GM12878 (cell line): Measurements from ENCODE around the gene GNB5. TPM values are rescaled to one million over a fixed set of nuclear protein-coding genes. Genes with fewer than 3 reads are reported as not detected.

ENCODE experiments used
- ATAC-seq: fragments of 200-7000 bp; cut with Tn5 transposase; 3 replicates; pipeline ENCODE4 v1.9.1; 2020; ENCODE audit warnings: mild to moderate bottlenecking, moderate library complexity
- BruUV-seq: library from RNA; stranded (reverse); fragments of 400-500 nt; replicated peaks from 2 replicates; lab custom pipeline; 2021; lab: Mats Ljungman, UMichigan
- CTCF ChIA-PET: fragments of 300-600 bp; sonication (Branson Sonifier 250); formaldehyde crosslinking; extraction: SDS; loops from one replicate; lab custom pipeline; 2021; ENCODE audit warnings: inconsistent platforms; lab: Yijun Ruan, JAX
- POLR2A ChIA-PET: fragments of 350-600 bp; formaldehyde crosslinking; extraction: SDS; loops from one replicate; lab custom pipeline; 2021; ENCODE audit warnings: inconsistent platforms; lab: Charles Lee
- RAD21 ChIA-PET: fragments of 300-600 bp; sonication (Branson Sonifier 250); formaldehyde crosslinking; loops from one replicate; lab custom pipeline; 2023; ENCODE audit warnings: antibody characterized with exemption; ENCODE audit not compliant: unreplicated experiment; lab: Charles Lee
- SMC1A ChIA-PET: fragments of 300-600 bp; sonication (Branson Sonifier 250); formaldehyde crosslinking; loops from one replicate; lab custom pipeline; 2023; ENCODE audit not compliant: unreplicated experiment, uncharacterized antibody; lab: Charles Lee
- DNase-seq: peaks from one replicate; pipeline ENCODE4 v3.0.0-alpha.2; 2011; ENCODE audit warnings: low read depth, low spot score
- FAIRE-seq: peaks from 3 replicates; lab custom pipeline; 2011; peaks lifted over from hg19 to GRCh38; lab: Jason Lieb, UNC
- H2AFZ ChIP-seq: 2 replicates; pipeline ENCODE4 v1.6.0; 2011; ENCODE audit warnings: low read depth, low read length, control low read depth; ENCODE audit not compliant: control insufficient read depth
- H3K27ac ChIP-seq: 2 replicates; pipeline ENCODE4 v1.5.1; 2011; ENCODE audit warnings: control low read depth; ENCODE audit not compliant: control insufficient read depth, insufficient read depth
- H3K27me3 ChIP-seq, 2 experiments: replicated peaks in 1 of 2; 2 replicates each; pipeline versions ENCODE4 v1.6.0 to v1.6.1; 2011; ENCODE audit warnings: low read length in 1 of 2; ENCODE audit not compliant: control insufficient read depth in 2 of 2, insufficient read depth in 2 of 2
- H3K36me3 ChIP-seq, 2 experiments: 2 replicates each; pipeline ENCODE4 v1.5.1; 2011; ENCODE audit warnings: low read length in 1 of 2; ENCODE audit not compliant: control insufficient read depth in 2 of 2, insufficient read depth in 2 of 2
- H3K4me1 ChIP-seq: 2 replicates; pipeline ENCODE4 v1.6.1; 2011; ENCODE audit warnings: mild to moderate bottlenecking, low read length, moderate library complexity, mixed read lengths; ENCODE audit not compliant: control insufficient read depth, insufficient read depth
- H3K4me2 ChIP-seq: 2 replicates; pipeline ENCODE4 v1.6.0; 2011; ENCODE audit warnings: control low read depth; ENCODE audit not compliant: control insufficient read depth, insufficient read depth
- H3K4me3 ChIP-seq: fragments of 200-600 bp; sonication (generic); 2 replicates; pipeline ENCODE4 v1.5.1; 2016
- H3K79me2 ChIP-seq: 2 replicates; pipeline ENCODE4 v1.6.0; 2011; ENCODE audit warnings: low read length; ENCODE audit not compliant: control insufficient read depth, insufficient read depth
- H3K9ac ChIP-seq: 2 replicates; pipeline ENCODE4 v1.8.0; 2011; ENCODE audit warnings: low read length, control low read depth, mixed read lengths; ENCODE audit not compliant: control insufficient read depth, insufficient read depth
- H3K9me3 ChIP-seq: replicated peaks from 3 replicates; pipeline ENCODE4 v1.5.1; 2011; ENCODE audit warnings: mild to moderate bottlenecking, low read length; ENCODE audit not compliant: control insufficient read depth, insufficient read depth
- H4K20me1 ChIP-seq: 2 replicates; pipeline ENCODE4 v1.6.0; 2011; ENCODE audit not compliant: control insufficient read depth, insufficient read depth
- ATF2 ChIP-seq: IDR thresholded peaks from 2 replicates; pipeline ENCODE4 v1.6.1; 2012; ENCODE audit warnings: low read length, inconsistent platforms
- BHLHE40 ChIP-seq, 2 experiments: fragments of 450-650 bp in 1 of 2; IDR thresholded peaks; 2 replicates each; pipeline ENCODE4 v1.6.1; 2011 to 2017; ENCODE audit warnings: low read depth in 2 of 2, borderline replicate concordance in 1 of 2, improper control_type of control experiment in 1 of 2, low read length in 1 of 2, mild to moderate bottlenecking in 1 of 2
- CEBPB ChIP-seq, 2 experiments: fragments of 150-350 bp in 1 of 2; IDR thresholded peaks; 2 replicates each; pipeline ENCODE4 v1.6.1; 2012 to 2014; ENCODE audit warnings: low read depth in 2 of 2, low read length in 2 of 2, borderline replicate concordance in 1 of 2, inconsistent platforms in 1 of 2
- E2F4 ChIP-seq: IDR thresholded peaks from 2 replicates; pipeline ENCODE4 v1.6.1; 2012; ENCODE audit warnings: low read depth, low read length, improper control_type of control experiment
- HCFC1 ChIP-seq: fragments of 150-350 bp; IDR thresholded peaks from 2 replicates; pipeline ENCODE4 v1.6.1; 2014; ENCODE audit warnings: low read length
- RAD21 ChIP-seq: IDR thresholded peaks from 2 replicates; pipeline ENCODE4 v1.6.1; 2011; ENCODE audit warnings: mild to moderate bottlenecking, low read depth, low read length, moderate library complexity; ENCODE audit not compliant: insufficient read depth
- SREBF1 ChIP-seq: IDR thresholded peaks from 2 replicates; pipeline ENCODE4 v1.6.1; 2012; ENCODE audit warnings: mild to moderate bottlenecking, low read length
- ZNF592 ChIP-seq: fragments of 450-650 bp; IDR thresholded peaks from 2 replicates; pipeline ENCODE4 v1.6.1; 2017; ENCODE audit warnings: mild to moderate bottlenecking, moderate library complexity
- WGBS: methylation state at CpG from one replicate; pipeline ENCODE4 v1.1.6; 2016; ENCODE audit warnings: low lambda C conversion rate; ENCODE audit not compliant: insufficient replicate concordance, insufficient coverage; ENCODE audit errors: missing lambda C conversion rate; 5-methylcytosine and 5-hydroxymethylcytosine counted together
- in situ Hi-C: fragments of 300-500 bp; cut with MboI; formaldehyde crosslinking; loops from 9 replicates; pipeline ENCODE4 v1.14.3; 2018; ENCODE audit warnings: mixed read lengths
- intact Hi-C: fragments of 100-400 bp; cut with micrococcal nuclease; formaldehyde crosslinking; loops from one replicate; pipeline ENCODE4 v1.14.2; 2022; ENCODE audit not compliant: unreplicated experiment
- polyA plus RNA-seq, 11 experiments: library from polyadenylated mRNA; depleted of rRNA in 4 of 11; unstranded in 6 of 11; stranded (reverse) in 5 of 11; fragments of >200 nt; fragmentation: Nextera tagmentation in 4 of 11; fragmentation: Illumina TruSeq in 1 of 11; extraction: Ambion mirVana in 4 of 11; extraction: Trizol in 1 of 11; gene quantifications; 1 replicate in 1 of 11; 2 replicates in 10 of 11; pipeline versions ENCODE4 v1.2.1 to v1.2.3, GENCODE V29; 2011 to 2016; ENCODE audit warnings: inconsistent platforms in 2 of 11, missing spikeins in 2 of 11, low read depth in 1 of 11
- total RNA-seq, 4 experiments: library from RNA; depleted of rRNA in 3 of 4; stranded (reverse); fragments of >200 nt in 3 of 4; fragmentation: Illumina TruSeq in 1 of 4; extraction: Trizol in 1 of 4; gene quantifications; 2 replicates each; pipeline versions ENCODE4 v1.2.1 to v1.2.3, GENCODE V29; 2013 to 2021

GNB5 gene
- total and polyA plus RNA-seq, 10 of the 15 experiments (the other 5 are each of a cell fraction or from before 2014, with no cell fraction given): 2.4 to 25.9 (median 15.2) TPM

GRCh38 chr15:52098323-52098722 is 92.9 kb downstream of the GNB5 start:
- peak; percentile 13; the same call in 1 of the 2 replicates for TF ChIP-seq RAD21
- TF ChIP-seq BHLHE40 (IDR thresholded peaks at IDR 0.05; ENCODE audit: borderline replicate concordance in 1 of 2, low read depth in 2 of 2, low read length in 1 of 2): no peak
- TF ChIP-seq CEBPB (IDR thresholded peaks at IDR 0.05; ENCODE audit: borderline replicate concordance in 1 of 2, low read depth in 2 of 2, low read length in 2 of 2): peak in 1 of 2 experiments; percentile 88; a peak in 2 of 4 replicates
- TF ChIP-seq, all 136 proteins: peak for 2
- no peaks in the 10 kb centered on the region for H3K9me3 ChIP-seq
- in situ Hi-C loops (no loop called here), intact Hi-C loops (no loop called here)
- BruUV-seq: no TSS peak
- peaks cover 3% of the 10 kb centered on the region for H3K4me1 ChIP-seq
- SMC1A ChIA-PET: interaction anchor here (1.0 to 12.5 kb wide), 7 partner anchors 14 to 118 kb away, joined by 3 to 272 read pairs (median 24); partner anchors contain the start of gene BCL2L10
- no peaks in the 10 kb centered on the region for H3K36me3 ChIP-seq
- H2AFZ ChIP-seq: no peak overlapping the region
- no peaks in the 10 kb centered on the region for H4K20me1 ChIP-seq
- DNase-seq: no peak
- POLR2A ChIA-PET: interaction anchor here (0.5 to 8.1 kb wide), 7 partner anchors 11 to 1673 kb away, joined by 3 to 151 read pairs (median 4); no protein-coding TSS in a partner anchor
- H3K27ac ChIP-seq: no peak overlapping the region
- RAD21 ChIA-PET: interaction anchor here (1.0 to 8.6 kb wide), 11 partner anchors 8 to 162 kb away, joined by 3 to 170 read pairs (median 4); partner anchors contain the start of gene BCL2L10
- H3K4me3 ChIP-seq: peak overlapping the region; percentile 38; the same call in 1 of the 2 replicates
- 92% methylated on average over 2 of the region's 2 CpGs for WGBS
- no peak for FAIRE-seq
- peak overlapping the region; percentile 30; the same call in 1 of the 2 replicates for H3K4me2 ChIP-seq
- peaks cover 18% of the 10 kb centered on the region for H3K79me2 ChIP-seq
- CTCF ChIA-PET: interaction anchor here (0.9 to 17.4 kb wide), 7 partner anchors 10 to 110 kb away, joined by 3 to 251 read pairs (median 4); no protein-coding TSS in a partner anchor
- ATAC-seq: no peak
- H3K9ac ChIP-seq: no peak overlapping the region
- H3K27me3 ChIP-seq: no peaks in the 10 kb centered on the region

GRCh38 chr15:52097180-52097579 is 94.0 kb downstream of the GNB5 start:
- Histone ChIP-seq H2AFZ (no peak overlapping the region), H3K9ac (no peak overlapping the region), H3K27ac (0 out of 2 replicates have a peak overlapping the region, but pooled peaks have one; percentile 11), H4K20me1 (no peaks in the 10 kb centered on the region), H3K27me3 (no peaks in the 10 kb centered on the region), H3K4me2 (peak overlapping the region; percentile 32; the same call in 1 of the 2 replicates), H3K79me2 (peaks cover 18% of the 10 kb centered on the region), H3K36me3 (no peaks in the 10 kb centered on the region), H3K4me3 (no peak overlapping the region), H3K9me3 (no peaks in the 10 kb centered on the region), H3K4me1 (peaks cover 3% of the 10 kb centered on the region)
- intact Hi-C loops (no loop called here), in situ Hi-C loops (no loop called here)
- BruUV-seq: no TSS peak
- ATAC-seq (no peak), FAIRE-seq (no peak), DNase-seq (no peak)
- CTCF ChIA-PET: interaction anchor here (0.5 to 17.4 kb wide), 10 partner anchors 9 to 111 kb away, joined by 3 to 251 read pairs (median 4); no protein-coding TSS in a partner anchor
- SMC1A ChIA-PET: interaction anchor here (0.9 to 12.5 kb wide), 9 partner anchors 15 to 103 kb away, joined by 3 to 272 read pairs (median 4); partner anchors contain the start of gene BCL2L10
- RAD21 ChIA-PET: interaction anchor here (0.7 to 8.6 kb wide), 13 partner anchors 9 to 161 kb away, joined by 3 to 170 read pairs (median 4); partner anchors contain the start of gene BCL2L10
- POLR2A ChIA-PET: interaction anchor here (0.7 to 8.1 kb wide), 8 partner anchors 9 to 91 kb away, joined by 3 to 151 read pairs (median 4); no protein-coding TSS in a partner anchor
- no peak for TF ChIP-seq SREBF1
- no peak for TF ChIP-seq E2F4
- TF ChIP-seq ATF2: no peak
- TF ChIP-seq HCFC1: no peak
- no peak for TF ChIP-seq ZNF592
